ENCODE data around the gene KRTAP12-4. TPM values are rescaled to one million over a fixed set of nuclear protein-coding genes. Genes with fewer than 3 reads are reported as not detected.
"Not testable (repeated sequence)": the region's sequence is repeated elsewhere in the genome, so short reads cannot be mapped to it uniquely, and the experiment has no call there.

Gene KRTAP12-4
- polyA plus RNA-seq, 3 donors, result not detected

GRCh38 chr21:44638506-44639330, 15.7 kb downstream of the KRTAP12-4 start:
- DNase-seq (ENCODE audit: extremely low read depth in 1 of 11, low read depth in 9 of 11, low spot score in 4 of 11), result not testable (repeated sequence)

GRCh38 chr21:44637851-44638348, 16.6 kb downstream of the KRTAP12-4 start:
- DNase-seq (ENCODE audit: extremely low read depth in 1 of 11, low read depth in 9 of 11, low spot score in 4 of 11), result not testable (repeated sequence)

- DNase-seq (ENCODE audit: extremely low read depth in 1 of 11, low read depth in 9 of 11, low spot score in 4 of 11), result no peak
Observed at GRCh38 chr21:44637018-44637850, 17.2 kb downstream of the KRTAP12-4 start, which contains the start of gene KRTAP10-10. KRTAP10-10 (plus strand) TSS chr21:44637356; CDS start chr21:44637418, 62 bp downstream.

GRCh38 chr21:44636209-44637017, 18.0 kb downstream of the KRTAP12-4 start:
- DNase-seq (ENCODE audit: extremely low read depth in 1 of 11, low read depth in 9 of 11, low spot score in 4 of 11), result no peak

GRCh38 chr21:44632067-44632466, 22.4 kb downstream of the KRTAP12-4 start:
- no peak for DNase-seq (ENCODE audit: extremely low read depth in 1 of 11, low read depth in 9 of 11, low spot score in 4 of 11)

GRCh38 chr21:44630440-44630839, 24.0 kb downstream of the KRTAP12-4 start:
- no peak for DNase-seq (ENCODE audit: extremely low read depth in 1 of 11, low read depth in 9 of 11, low spot score in 4 of 11)

- no peak for DNase-seq (ENCODE audit: extremely low read depth in 1 of 11, low read depth in 9 of 11, low spot score in 4 of 11)
Observed at GRCh38 chr21:44628707-44629391, 25.6 kb downstream of the KRTAP12-4 start.

GRCh38 chr21:44627831-44628233, 26.6 kb downstream of the KRTAP12-4 start:
- not testable (repeated sequence) for DNase-seq (ENCODE audit: extremely low read depth in 1 of 11, low read depth in 9 of 11, low spot score in 4 of 11)

GRCh38 chr21:44627181-44627822, 27.2 kb downstream of the KRTAP12-4 start:
- DNase-seq (ENCODE audit: extremely low read depth in 1 of 11, low read depth in 9 of 11, low spot score in 4 of 11), result not testable (repeated sequence)

GRCh38 chr21:44626673-44627143, 27.8 kb downstream of the KRTAP12-4 start, which contains the start of gene KRTAP10-9:
KRTAP10-9 (plus strand) TSS chr21:44627093; CDS start chr21:44627172, 79 bp downstream.
- DNase-seq (ENCODE audit: extremely low read depth in 1 of 11, low read depth in 9 of 11, low spot score in 4 of 11), result no peak

- DNase-seq (ENCODE audit: extremely low read depth in 1 of 11, low read depth in 9 of 11, low spot score in 4 of 11), result no peak
Observed at GRCh38 chr21:44626262-44626661, 28.2 kb downstream of the KRTAP12-4 start.

- DNase-seq (ENCODE audit: extremely low read depth in 1 of 11, low read depth in 9 of 11, low spot score in 4 of 11), result no peak
Observed at GRCh38 chr21:44625756-44626155, 28.7 kb downstream of the KRTAP12-4 start.

- no peak for DNase-seq (ENCODE audit: extremely low read depth in 1 of 11, low read depth in 9 of 11, low spot score in 4 of 11)
Observed at GRCh38 chr21:44623575-44623974, 30.9 kb downstream of the KRTAP12-4 start.

GRCh38 chr21:44619886-44620285, 34.6 kb downstream of the KRTAP12-4 start:
- no peak for DNase-seq (ENCODE audit: extremely low read depth in 1 of 11, low read depth in 9 of 11, low spot score in 4 of 11)

GRCh38 chr21:44618909-44619308, 35.5 kb downstream of the KRTAP12-4 start:
- no peak for DNase-seq (ENCODE audit: extremely low read depth in 1 of 11, low read depth in 9 of 11, low spot score in 4 of 11)

GRCh38 chr21:44618504-44618903, 36.0 kb downstream of the KRTAP12-4 start:
- DNase-seq (ENCODE audit: extremely low read depth in 1 of 11, low read depth in 9 of 11, low spot score in 4 of 11), result no peak

- DNase-seq (ENCODE audit: extremely low read depth in 1 of 11, low read depth in 9 of 11, low spot score in 4 of 11), result no peak
Observed at GRCh38 chr21:44617071-44617501, 37.4 kb downstream of the KRTAP12-4 start.

- no peak for DNase-seq (ENCODE audit: extremely low read depth in 1 of 11, low read depth in 9 of 11, low spot score in 4 of 11)
Observed at GRCh38 chr21:44616591-44616926, 37.9 kb downstream of the KRTAP12-4 start.
